GM12864 (cell line): ENCODE data around the gene MAGI3.

Experiments used
- DNase-seq: peaks from one replicate; pipeline ENCODE4 v3.0.0-alpha.2; 2011; ENCODE audit warnings: low read depth
- H3K4me3 ChIP-seq: 2 replicates; pipeline ENCODE4 v1.5.1; 2011; ENCODE audit warnings: mild to moderate bottlenecking, low read depth, low read length, control low read depth
- TF ChIP-seq, protein P1 (sequence below): IDR thresholded peaks from 2 replicates; pipeline ENCODE4 v1.5.1; 2011; ENCODE audit warnings: low read depth, mild to moderate bottlenecking, moderate library complexity, low read length, control low read depth, inconsistent platforms; ENCODE audit errors: missing control alignments

The MAGI3 gene

DNA sequence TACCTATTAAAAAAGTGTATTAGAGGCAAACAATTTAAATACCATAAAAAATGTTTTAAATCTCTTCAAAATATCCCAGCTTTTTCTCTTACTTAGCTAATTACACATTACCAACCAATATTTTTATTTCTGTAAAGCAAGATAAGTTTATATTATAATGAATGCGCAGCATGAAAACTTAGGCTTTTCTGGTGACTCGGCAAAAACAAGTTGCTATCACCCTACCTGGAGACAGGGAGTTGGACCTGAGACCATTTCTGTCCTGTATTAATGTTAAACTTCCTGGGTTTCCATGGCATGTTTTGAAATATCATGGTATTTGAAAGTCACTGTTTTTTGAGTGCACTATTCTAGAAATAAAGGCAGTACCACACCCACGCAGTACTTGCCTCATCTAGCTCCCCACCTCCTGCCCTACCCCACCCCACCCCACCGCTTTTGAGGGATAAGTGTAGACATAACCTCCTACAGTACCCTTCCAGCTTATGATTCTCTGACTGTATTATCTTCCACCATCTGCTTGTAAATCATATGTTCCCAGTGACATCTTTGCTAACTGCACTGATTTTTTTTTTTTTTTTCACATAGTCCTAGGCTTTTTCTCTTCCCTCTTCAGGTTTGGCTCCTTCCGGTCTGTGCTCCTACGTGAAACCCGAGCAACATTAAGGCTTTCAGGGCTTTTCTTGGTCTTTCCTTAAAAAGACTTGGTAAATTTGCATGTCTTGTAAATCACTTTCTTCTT lies 291.5 kb downstream of the MAGI3 start:
- no peak for DNase-seq
- no peak overlapping the region for H3K4me3 ChIP-seq
- TF ChIP-seq, protein P1, sequence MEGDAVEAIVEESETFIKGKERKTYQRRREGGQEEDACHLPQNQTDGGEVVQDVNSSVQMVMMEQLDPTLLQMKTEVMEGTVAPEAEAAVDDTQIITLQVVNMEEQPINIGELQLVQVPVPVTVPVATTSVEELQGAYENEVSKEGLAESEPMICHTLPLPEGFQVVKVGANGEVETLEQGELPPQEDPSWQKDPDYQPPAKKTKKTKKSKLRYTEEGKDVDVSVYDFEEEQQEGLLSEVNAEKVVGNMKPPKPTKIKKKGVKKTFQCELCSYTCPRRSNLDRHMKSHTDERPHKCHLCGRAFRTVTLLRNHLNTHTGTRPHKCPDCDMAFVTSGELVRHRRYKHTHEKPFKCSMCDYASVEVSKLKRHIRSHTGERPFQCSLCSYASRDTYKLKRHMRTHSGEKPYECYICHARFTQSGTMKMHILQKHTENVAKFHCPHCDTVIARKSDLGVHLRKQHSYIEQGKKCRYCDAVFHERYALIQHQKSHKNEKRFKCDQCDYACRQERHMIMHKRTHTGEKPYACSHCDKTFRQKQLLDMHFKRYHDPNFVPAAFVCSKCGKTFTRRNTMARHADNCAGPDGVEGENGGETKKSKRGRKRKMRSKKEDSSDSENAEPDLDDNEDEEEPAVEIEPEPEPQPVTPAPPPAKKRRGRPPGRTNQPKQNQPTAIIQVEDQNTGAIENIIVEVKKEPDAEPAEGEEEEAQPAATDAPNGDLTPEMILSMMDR = no peak

DNA sequence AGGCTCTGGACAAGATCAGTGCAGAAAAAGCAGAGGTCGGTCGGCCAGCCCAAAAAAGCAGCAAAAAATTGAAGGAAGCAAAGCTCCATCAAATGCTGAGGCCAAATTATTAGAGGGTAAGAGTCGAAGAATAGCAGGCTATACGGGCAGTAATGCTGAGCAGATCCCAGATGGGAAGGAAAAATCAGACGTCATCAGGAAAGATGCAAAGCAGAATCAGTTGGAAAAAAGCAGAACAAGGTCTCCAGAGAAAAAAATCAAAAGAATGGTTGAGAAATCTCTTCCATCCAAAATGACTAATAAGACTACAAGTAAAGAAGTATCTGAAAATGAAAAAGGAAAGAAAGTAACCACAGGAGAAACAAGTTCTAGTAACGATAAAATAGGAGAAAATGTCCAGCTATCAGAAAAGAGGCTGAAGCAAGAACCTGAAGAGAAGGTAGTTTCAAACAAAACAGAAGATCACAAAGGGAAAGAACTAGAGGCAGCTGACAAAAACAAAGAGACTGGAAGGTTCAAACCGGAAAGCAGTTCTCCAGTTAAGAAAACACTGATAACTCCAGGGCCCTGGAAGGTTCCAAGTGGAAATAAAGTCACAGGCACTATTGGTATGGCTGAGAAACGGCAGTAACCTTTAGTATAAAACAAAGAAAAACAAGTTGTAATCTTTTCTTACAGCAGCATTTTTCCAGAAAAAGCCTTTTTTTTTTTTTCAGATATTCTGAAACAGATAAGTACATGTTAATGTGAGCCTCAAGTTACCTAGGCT lies 293.3 kb downstream of the MAGI3 start:
- TF ChIP-seq, protein P1 = no peak
- DNase-seq = no peak
- no peak overlapping the region for H3K4me3 ChIP-seq

DNA sequence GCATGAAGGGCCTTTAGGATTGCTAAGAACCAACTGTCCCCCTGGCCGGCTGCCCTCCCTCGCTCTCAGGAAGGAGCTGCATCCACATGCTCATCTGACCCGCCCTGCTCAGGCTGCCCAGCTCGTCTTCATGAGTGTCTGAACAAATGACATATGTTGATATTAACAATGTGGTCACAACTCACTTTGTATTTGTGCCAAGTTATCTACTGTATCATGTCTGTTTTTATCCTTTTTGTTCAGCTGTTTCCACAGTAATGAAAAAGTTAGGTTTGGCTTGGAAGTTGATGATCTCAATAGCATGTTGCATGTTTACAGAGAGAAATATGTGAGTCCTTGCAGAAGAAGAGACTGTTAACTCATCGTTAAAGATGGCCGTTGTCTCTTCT lies 293.8 kb downstream of the MAGI3 start:
- TF ChIP-seq, protein P1 = no peak
- H3K4me3 ChIP-seq = no peak overlapping the region
- no peak for DNase-seq

DNA sequence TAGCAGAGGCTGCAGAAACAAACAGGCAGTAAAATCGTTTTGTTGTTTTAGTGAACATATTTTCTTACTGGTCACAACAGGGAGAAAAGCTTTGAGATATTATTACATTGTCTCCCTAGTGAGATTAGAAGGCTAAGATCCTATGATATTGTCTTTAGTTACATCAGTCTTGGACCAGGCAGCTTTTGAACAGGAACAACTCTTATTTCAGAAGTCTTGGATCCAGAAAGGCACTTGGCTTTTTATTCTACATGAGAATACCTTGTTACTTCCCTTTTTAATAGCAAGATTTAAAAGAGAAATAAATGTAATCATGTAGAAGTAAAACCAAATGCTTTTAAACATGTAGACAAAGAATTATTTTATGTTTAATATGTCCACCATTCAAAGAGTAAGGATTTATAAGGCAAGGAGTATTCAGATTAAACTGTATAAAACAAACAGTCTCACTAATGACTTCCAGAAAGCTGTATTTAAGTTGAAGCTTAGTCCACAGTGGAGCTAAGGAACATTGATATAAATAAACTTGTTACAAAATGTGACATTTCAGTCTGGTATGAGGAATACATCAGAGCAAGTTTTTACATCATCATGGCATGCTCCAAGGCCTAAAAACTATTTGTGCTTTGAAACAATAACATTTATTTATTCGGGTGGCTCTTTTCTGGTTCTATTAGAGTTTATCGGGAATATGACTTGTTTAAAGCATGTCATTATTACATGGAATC lies 296.7 kb downstream of the MAGI3 start:
- DNase-seq = no peak
- TF ChIP-seq, protein P1 = no peak
- H3K4me3 ChIP-seq = no peak overlapping the region

DNA sequence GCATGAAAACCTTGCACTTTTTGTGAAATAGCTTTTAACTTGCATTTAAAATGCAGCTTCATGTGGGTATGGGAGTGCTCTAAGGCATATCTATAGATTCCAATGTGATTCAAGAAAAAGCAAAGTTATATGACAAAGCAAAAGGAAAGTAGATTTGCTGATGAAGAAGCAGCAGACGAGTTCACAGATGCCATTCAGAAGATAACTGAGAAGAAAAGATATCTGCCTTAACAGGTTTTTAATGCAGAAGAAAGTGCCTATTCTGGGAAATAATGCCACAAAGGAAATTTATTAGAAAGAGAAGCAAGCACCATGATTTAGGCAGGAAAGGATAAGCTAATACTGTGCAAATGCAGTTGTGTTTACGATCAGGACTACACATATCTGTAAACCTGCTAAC lies 300.9 kb downstream of the MAGI3 start:
- TF ChIP-seq, protein P1 = no peak
- no peak overlapping the region for H3K4me3 ChIP-seq
- DNase-seq = no peak

DNA sequence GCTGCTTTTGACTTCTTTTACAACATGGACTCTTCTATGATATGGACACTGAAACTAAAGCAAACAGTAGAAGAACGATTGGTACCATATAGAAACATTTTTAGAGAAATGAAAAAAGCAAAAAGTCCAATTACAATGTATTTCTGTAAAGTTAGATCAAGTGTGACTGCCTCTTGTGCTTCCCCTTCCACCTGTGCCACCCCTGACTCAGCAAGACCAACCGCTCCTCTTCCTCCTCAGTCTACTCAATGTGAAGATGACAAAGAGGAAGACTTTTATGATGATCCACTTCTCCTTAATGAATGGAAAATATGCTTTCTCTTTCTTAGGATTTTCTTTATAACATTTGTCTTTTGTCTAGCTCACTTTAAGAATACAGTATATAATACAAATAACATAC lies 302.0 kb downstream of the MAGI3 start:
- TF ChIP-seq, protein P1 = no peak
- DNase-seq = no peak
- H3K4me3 ChIP-seq = no peak overlapping the region
